SK-N-SH treated with all-trans-retinoic acid at 6 μM for 48 hours (cell line): ENCODE measurements around the gene ZFP36.

Experiments
- GLIS3 ChIP-seq: fragments of 250-450 bp; sonication (Bioruptor Pico); IDR thresholded peaks from 2 replicates; pipeline ENCODE4 v1.5.0; 2020; ENCODE audit warnings: mild to moderate bottlenecking, moderate library complexity
- PATZ1 ChIP-seq: fragments of 250-450 bp; sonication (Bioruptor Pico); IDR thresholded peaks from 2 replicates; pipeline ENCODE4 v1.8.0; 2020; ENCODE audit warnings: mild to moderate bottlenecking, moderate library complexity, borderline replicate concordance
- ZFP30 ChIP-seq: fragments of 450-650 bp; formaldehyde crosslinking; IDR thresholded peaks from 2 replicates; pipeline ENCODE4 v1.5.0; 2022; ENCODE audit warnings: mild to moderate bottlenecking, moderate library complexity

GRCh38 chr19:39412100-39412866, 5.6 kb downstream of the ZFP36 start, which contains the start of gene PLEKHG2:
- TF ChIP-seq PATZ1 (CRISPR knock-in tag) (no peak; the same call in none of the 2 replicates), GLIS3 (peak; percentile 79), ZFP30 (CRISPR knock-in tag) (no peak)
